ENCODE measurements around the gene SENP5. TPM values are rescaled to one million over a fixed set of nuclear protein-coding genes. Genes with fewer than 3 reads are reported as not detected.

Gene SENP5
- total and polyA plus RNA-seq, 9 of the 15 experiments (the other 6 are each of a cell fraction or from before 2014, with no cell fraction given): 18.3 to 59.7 (median 35.8) TPM

DNA sequence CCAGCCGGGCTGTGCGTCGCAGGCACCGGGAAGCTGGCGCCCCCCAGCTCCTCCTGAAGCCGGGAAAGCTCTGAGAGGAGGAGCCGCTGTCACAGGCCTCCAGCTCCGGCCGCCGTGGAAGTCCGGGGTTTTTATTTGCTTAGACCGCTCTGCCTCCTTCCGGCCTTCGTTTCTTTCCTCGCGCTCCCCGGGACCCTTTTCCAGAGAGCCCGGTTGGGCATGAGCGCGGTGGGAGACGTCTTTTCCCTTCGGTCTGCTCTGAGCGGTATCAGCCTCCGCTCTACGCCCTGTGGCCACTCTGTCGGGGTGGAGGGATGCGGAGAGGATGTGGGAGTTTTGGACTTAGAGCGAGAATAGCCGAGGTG, 559 bp downstream of the SENP5 start (continued):
- TF ChIP-seq, protein P1, sequence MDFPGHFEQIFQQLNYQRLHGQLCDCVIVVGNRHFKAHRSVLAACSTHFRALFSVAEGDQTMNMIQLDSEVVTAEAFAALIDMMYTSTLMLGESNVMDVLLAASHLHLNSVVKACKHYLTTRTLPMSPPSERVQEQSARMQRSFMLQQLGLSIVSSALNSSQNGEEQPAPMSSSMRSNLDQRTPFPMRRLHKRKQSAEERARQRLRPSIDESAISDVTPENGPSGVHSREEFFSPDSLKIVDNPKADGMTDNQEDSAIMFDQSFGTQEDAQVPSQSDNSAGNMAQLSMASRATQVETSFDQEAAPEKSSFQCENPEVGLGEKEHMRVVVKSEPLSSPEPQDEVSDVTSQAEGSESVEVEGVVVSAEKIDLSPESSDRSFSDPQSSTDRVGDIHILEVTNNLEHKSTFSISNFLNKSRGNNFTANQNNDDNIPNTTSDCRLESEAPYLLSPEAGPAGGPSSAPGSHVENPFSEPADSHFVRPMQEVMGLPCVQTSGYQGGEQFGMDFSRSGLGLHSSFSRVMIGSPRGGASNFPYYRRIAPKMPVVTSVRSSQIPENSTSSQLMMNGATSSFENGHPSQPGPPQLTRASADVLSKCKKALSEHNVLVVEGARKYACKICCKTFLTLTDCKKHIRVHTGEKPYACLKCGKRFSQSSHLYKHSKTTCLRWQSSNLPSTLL (IDR thresholded peaks at IDR 0.05): no peak
- no peak for TF ChIP-seq KDM2B (CRISPR knock-in tag; IDR thresholded peaks at IDR 0.05)
- peak; percentile 38; the same call in 1 of the 2 replicates for TF ChIP-seq ZNF395 (CRISPR knock-in tag; IDR thresholded peaks at IDR 0.05)
- no peak for TF ChIP-seq HNRNPLL (IDR thresholded peaks at IDR 0.05; ENCODE audit: low read depth, low read length, poor library complexity, severe bottlenecking)
- TF ChIP-seq ZNF253 (CRISPR knock-in tag; conservative IDR thresholded peaks at IDR 0.05): no peak
- TF ChIP-seq ZKSCAN1 (IDR thresholded peaks at IDR 0.05; ENCODE audit: low read depth, low read length): no peak
- TF ChIP-seq ZNF764 (CRISPR knock-in tag; IDR thresholded peaks at IDR 0.05; ENCODE audit: low read depth): no peak
- TF ChIP-seq, protein P2, sequence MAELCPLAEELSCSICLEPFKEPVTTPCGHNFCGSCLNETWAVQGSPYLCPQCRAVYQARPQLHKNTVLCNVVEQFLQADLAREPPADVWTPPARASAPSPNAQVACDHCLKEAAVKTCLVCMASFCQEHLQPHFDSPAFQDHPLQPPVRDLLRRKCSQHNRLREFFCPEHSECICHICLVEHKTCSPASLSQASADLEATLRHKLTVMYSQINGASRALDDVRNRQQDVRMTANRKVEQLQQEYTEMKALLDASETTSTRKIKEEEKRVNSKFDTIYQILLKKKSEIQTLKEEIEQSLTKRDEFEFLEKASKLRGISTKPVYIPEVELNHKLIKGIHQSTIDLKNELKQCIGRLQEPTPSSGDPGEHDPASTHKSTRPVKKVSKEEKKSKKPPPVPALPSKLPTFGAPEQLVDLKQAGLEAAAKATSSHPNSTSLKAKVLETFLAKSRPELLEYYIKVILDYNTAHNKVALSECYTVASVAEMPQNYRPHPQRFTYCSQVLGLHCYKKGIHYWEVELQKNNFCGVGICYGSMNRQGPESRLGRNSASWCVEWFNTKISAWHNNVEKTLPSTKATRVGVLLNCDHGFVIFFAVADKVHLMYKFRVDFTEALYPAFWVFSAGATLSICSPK (IDR thresholded peaks at IDR 0.05; ENCODE audit: borderline replicate concordance): no peak
- no peak for TF ChIP-seq ZFPM2 (CRISPR knock-in tag; IDR thresholded peaks at IDR 0.05)
- 0 out of 4 replicates have a peak, but pooled peaks of 1 of the 2 experiments have one; percentile 8 for TF ChIP-seq HDAC1 (IDR thresholded peaks at IDR 0.05)
- no peak for TF ChIP-seq KAT8 (IDR thresholded peaks at IDR 0.05; ENCODE audit: low read depth)
- no peak for TF ChIP-seq REST (IDR thresholded peaks at IDR 0.05; ENCODE audit: borderline replicate concordance)
- TF ChIP-seq REST (CRISPR knock-in tag; IDR thresholded peaks at IDR 0.05; ENCODE audit: low read depth): no peak
- TF ChIP-seq TAF7 (tag; IDR thresholded peaks at IDR 0.05): no peak
- TF ChIP-seq RBM14 (IDR thresholded peaks at IDR 0.05; ENCODE audit: borderline replicate concordance, insufficient read depth, low read depth, low read length): 0 out of 2 replicates have a peak, but pooled peaks have one; percentile 49
- no peak for TF ChIP-seq CTBP1 (IDR thresholded peaks at IDR 0.05; ENCODE audit: borderline replicate concordance)

Data from K562 (cell line).